Measurements from ENCODE around the gene MISP. TPM values are rescaled to one million over a fixed set of nuclear protein-coding genes. Genes with fewer than 3 reads are reported as not detected.
A peak's percentile ranks its signal among the peaks of the same experiment; 100 is the strongest.

The MISP gene
- total and polyA plus RNA-seq, 2 of the 8 experiments (the other 6 are each of a cell fraction or from before 2014, with no cell fraction given), result 0.43 to 0.45 TPM

- H3K23me2 ChIP-seq (ENCODE audit: low read depth, low read length), result peaks cover 3% of the 10 kb centered on the region; the same call in 1 of the 2 replicates
- H4K8ac ChIP-seq (ENCODE audit: extremely low read depth, insufficient read depth, low read length), result peak overlapping the region; percentile 35; the same call in 1 of the 2 replicates
- H4K5ac ChIP-seq (ENCODE audit: insufficient read length, low read depth, low read length), result peak overlapping the region; percentile 48
- ChIA-PET CTCF (ENCODE audit: partially characterized antibody) (interaction anchor here (0.8 to 3.7 kb wide), 9 partner anchors 15 to 192 kb away, joined by 3 to 15 read pairs (median 4); partner anchors contain the start of genes FSTL3 and POLRMT), POLR2A (ENCODE audit: partially characterized antibody) (interaction anchor here (0.9 to 2.0 kb wide), 7 partner anchors 13 to 608 kb away, joined by 3 to 11 read pairs (median 4); partner anchors contain the start of gene BSG)
- H3K14ac ChIP-seq (ENCODE audit: insufficient read length), result no peak overlapping the region
- H4K20me1 ChIP-seq (replicated peaks in 1 of 2; ENCODE audit: control insufficient read depth in 1 of 2, insufficient read depth in 2 of 2, low read length in 2 of 2), result no peaks in the 10 kb centered on the region
- no peaks in the 10 kb centered on the region for H3K79me2 ChIP-seq (ENCODE audit: control insufficient read depth in 1 of 2, insufficient read depth in 2 of 2, low read length in 2 of 2)
- DNase-seq (ENCODE audit: low read depth in 1 of 2, low spot score in 2 of 2), result no peak
- H2BK12ac ChIP-seq (ENCODE audit: low read depth, low read length), result peak overlapping the region; percentile 17; the same call in 1 of the 2 replicates
- peak overlapping the region; percentile 43 for H2BK120ac ChIP-seq (replicated peaks; ENCODE audit: low read depth, low read length)
- peak overlapping the region; percentile 6 for H3K56ac ChIP-seq (replicated peaks; ENCODE audit: insufficient read length, low read depth, low read length)
- no peaks in the 10 kb centered on the region for H3K9me3 ChIP-seq (ENCODE audit: insufficient read depth in 2 of 2, low read depth in 1 of 2, low read length in 1 of 2)
- 50% methylated on average over 2 of the region's 4 CpGs; no CpG with 5 or more reads in 1 of the 2 experiments for WGBS, 2 experiments (ENCODE audit: extremely low coverage in 1 of 2, insufficient coverage in 1 of 2, insufficient read length in 1 of 2, insufficient replicate concordance in 2 of 2, low coverage in 1 of 2, low lambda C conversion rate in 2 of 2, missing lambda C conversion rate in 1 of 2)
- H3K27ac ChIP-seq (ENCODE audit: low read depth, low read length), result no peak overlapping the region
- H2BK20ac ChIP-seq (ENCODE audit: low read length), result peak overlapping the region; percentile 86; the same call in 1 of the 2 replicates
- H3K23ac ChIP-seq (ENCODE audit: insufficient read length), result no peak overlapping the region
- no peak overlapping the region for H3K9ac ChIP-seq (replicated peaks in 1 of 4; ENCODE audit: extremely low read depth in 1 of 4, low read depth in 3 of 4, low read length in 3 of 4)
- H2AFZ ChIP-seq (ENCODE audit: low read length), result no peak overlapping the region
- no peak for FAIRE-seq
- H3K18ac ChIP-seq (ENCODE audit: extremely low read depth, low read length), result peak overlapping the region; percentile 48; the same call in 1 of the 2 replicates
- peak overlapping the region; percentile 1 to 59; a peak in 3 of 4 replicates for H3K4me2 ChIP-seq (ENCODE audit: insufficient read depth in 1 of 2, low read depth in 2 of 2, low read length in 2 of 2)
- H3K4ac ChIP-seq (replicated peaks; ENCODE audit: insufficient read length, low read depth, low read length), result peak overlapping the region; percentile 91
- peak overlapping the region; percentile 75; the same call in 1 of the 2 replicates for H2BK5ac ChIP-seq (ENCODE audit: low read depth, low read length)
- no peaks in the 10 kb centered on the region for H3K36me3 ChIP-seq (ENCODE audit: control insufficient read depth in 2 of 4, insufficient read depth in 4 of 4, low read length in 3 of 4)
- TF ChIP-seq YY1 (IDR thresholded peaks at IDR 0.05; ENCODE audit: low read depth, low read length), result no peak
- peak; percentile 99 for TF ChIP-seq KDM1A (IDR thresholded peaks at IDR 0.05; ENCODE audit: borderline replicate concordance, low read length)
- peak in 1 of 2 experiments; percentile 98; a peak in 1 of 4 replicates for TF ChIP-seq HDAC2 (IDR thresholded peaks at IDR 0.05; ENCODE audit: borderline replicate concordance in 1 of 2, low read depth in 2 of 2, low read length in 2 of 2)
- peak overlapping the region in 3 of 4 experiments; percentile 23 to 45 (median 23); a peak in 5 of 8 replicates for H3K4me3 ChIP-seq (ENCODE audit: extremely low read depth in 1 of 4, insufficient read depth in 2 of 4, low read depth in 3 of 4, low read length in 4 of 4)
- H3K79me1 ChIP-seq (ENCODE audit: low read depth, low read length), result no peaks in the 10 kb centered on the region
- H3K4me1 ChIP-seq (replicated peaks in 1 of 4; ENCODE audit: control insufficient read depth in 3 of 4, insufficient read depth in 4 of 4, low read length in 3 of 4), result peaks cover 0 to 8% (median 3%) of the 10 kb centered on the region in 4 experiments; a peak in 6 of 7 replicates
- H2AK5ac ChIP-seq (ENCODE audit: low read depth, low read length), result peak overlapping the region; percentile 80; the same call in 1 of the 2 replicates
- H3K27me3 ChIP-seq (replicated peaks in 1 of 4; ENCODE audit: control insufficient read depth in 3 of 4, extremely low read depth in 1 of 4, insufficient read depth in 3 of 4, low read length in 3 of 4), result no peaks in the 10 kb centered on the region
- H2BK15ac ChIP-seq (ENCODE audit: low read length), result no peak overlapping the region
- peak overlapping the region; percentile 89 for H4K91ac ChIP-seq (replicated peaks; ENCODE audit: insufficient read length, low read length)
Observed at GRCh38 chr19:703329-703650, 47.6 kb upstream of the MISP start.
